ENCODE data around the gene TTR.

DNA sequence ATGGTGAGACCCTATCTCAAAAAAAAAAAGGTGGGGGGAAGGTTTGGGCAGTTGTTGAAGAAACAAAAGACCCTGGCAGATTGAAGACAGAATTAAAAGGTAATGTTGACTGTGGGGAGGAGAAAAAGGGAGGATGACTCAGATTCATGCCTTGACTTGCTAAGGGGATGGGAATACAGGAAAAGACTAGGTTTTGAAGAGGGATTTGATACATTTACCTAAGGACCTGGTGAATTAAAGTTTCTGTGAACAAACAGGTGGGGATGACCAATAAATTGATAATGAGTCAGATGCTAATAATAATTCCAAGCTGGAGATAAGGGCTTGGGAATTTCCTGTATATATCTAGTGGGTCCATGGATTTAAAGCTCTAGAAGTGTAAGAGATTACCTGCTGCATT, 27.6 kb downstream of the TTR start:
- TF ChIP-seq, protein P1, sequence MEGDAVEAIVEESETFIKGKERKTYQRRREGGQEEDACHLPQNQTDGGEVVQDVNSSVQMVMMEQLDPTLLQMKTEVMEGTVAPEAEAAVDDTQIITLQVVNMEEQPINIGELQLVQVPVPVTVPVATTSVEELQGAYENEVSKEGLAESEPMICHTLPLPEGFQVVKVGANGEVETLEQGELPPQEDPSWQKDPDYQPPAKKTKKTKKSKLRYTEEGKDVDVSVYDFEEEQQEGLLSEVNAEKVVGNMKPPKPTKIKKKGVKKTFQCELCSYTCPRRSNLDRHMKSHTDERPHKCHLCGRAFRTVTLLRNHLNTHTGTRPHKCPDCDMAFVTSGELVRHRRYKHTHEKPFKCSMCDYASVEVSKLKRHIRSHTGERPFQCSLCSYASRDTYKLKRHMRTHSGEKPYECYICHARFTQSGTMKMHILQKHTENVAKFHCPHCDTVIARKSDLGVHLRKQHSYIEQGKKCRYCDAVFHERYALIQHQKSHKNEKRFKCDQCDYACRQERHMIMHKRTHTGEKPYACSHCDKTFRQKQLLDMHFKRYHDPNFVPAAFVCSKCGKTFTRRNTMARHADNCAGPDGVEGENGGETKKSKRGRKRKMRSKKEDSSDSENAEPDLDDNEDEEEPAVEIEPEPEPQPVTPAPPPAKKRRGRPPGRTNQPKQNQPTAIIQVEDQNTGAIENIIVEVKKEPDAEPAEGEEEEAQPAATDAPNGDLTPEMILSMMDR (IDR thresholded peaks at IDR 0.05 in 8 of 11, conservative IDR thresholded peaks at IDR 0.05 in 3 of 11): no peak
- TF ChIP-seq POLR2A (IDR thresholded peaks at IDR 0.05) (no peak), POLR2AphosphoS5 (IDR thresholded peaks at IDR 0.05) (no peak)

All from spleen (tissue), 7 donors.